LNCaP clone FGC (cell line): Measurements from ENCODE around the gene SPATA2L.

Source experiments
- DNase-seq: peaks from one replicate; pipeline ENCODE4 v3.0.0-alpha.2; 2011; ENCODE audit warnings: low read depth
- H3K4me3 ChIP-seq: 2 replicates; pipeline ENCODE4 v1.5.1; 2011; ENCODE audit warnings: mild to moderate bottlenecking, low read depth, low read length, control low read depth
- TF ChIP-seq, protein P1 (sequence below): IDR thresholded peaks from 2 replicates; pipeline ENCODE4 v1.5.1; 2012; ENCODE audit warnings: mild to moderate bottlenecking; ENCODE audit not compliant: control insufficient read depth, insufficient read depth; ENCODE audit errors: extremely low read depth

Gene SPATA2L

DNA sequence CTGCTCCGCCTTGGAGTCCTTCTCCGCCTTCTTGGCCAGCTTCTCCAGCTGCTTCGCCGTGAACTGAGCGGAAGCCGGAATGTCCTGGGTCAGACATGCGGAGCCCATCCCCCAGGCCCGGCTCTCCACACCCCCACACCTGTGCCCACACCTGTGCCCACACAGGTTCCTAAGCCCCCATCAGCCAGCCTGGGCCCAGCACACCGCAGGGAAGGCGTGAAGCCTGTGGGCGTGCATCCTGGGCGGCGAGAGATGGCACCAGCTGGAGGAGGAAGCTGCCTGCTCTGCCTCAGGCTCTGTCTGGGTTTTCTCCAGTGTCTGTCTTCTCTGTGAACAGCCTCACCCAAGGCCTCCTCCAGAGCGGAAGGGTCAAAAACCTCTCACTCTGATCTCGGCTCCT, 49.9 kb downstream of the SPATA2L start:
- DNase-seq: no peak
- H3K4me3 ChIP-seq: no peak overlapping the region
- TF ChIP-seq, protein P1, sequence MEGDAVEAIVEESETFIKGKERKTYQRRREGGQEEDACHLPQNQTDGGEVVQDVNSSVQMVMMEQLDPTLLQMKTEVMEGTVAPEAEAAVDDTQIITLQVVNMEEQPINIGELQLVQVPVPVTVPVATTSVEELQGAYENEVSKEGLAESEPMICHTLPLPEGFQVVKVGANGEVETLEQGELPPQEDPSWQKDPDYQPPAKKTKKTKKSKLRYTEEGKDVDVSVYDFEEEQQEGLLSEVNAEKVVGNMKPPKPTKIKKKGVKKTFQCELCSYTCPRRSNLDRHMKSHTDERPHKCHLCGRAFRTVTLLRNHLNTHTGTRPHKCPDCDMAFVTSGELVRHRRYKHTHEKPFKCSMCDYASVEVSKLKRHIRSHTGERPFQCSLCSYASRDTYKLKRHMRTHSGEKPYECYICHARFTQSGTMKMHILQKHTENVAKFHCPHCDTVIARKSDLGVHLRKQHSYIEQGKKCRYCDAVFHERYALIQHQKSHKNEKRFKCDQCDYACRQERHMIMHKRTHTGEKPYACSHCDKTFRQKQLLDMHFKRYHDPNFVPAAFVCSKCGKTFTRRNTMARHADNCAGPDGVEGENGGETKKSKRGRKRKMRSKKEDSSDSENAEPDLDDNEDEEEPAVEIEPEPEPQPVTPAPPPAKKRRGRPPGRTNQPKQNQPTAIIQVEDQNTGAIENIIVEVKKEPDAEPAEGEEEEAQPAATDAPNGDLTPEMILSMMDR: no peak

DNA sequence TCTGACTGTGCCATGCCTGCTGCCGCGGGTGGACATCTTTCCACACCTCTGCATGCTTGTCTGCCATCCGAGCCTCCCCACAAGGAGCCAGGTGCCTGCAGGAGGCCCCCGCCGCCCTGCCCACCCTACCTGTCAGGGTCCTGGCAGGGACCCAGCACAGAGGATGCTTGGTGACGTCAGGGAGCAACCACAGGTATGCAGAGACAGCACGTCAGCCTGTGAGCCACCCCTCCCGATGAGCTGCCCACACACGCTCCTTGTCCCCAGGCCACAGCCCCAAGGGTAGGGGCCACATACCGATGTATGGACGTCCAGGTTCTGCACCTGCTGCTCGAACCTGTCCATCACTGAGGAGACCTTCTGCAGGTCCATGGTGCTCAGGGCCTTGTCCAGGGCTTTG, 54.6 kb downstream of the SPATA2L start:
- no peak overlapping the region for H3K4me3 ChIP-seq
- TF ChIP-seq, protein P1: no peak
- DNase-seq: no peak
